H1 (cell line): ENCODE data around the gene DUS1L. TPM values are rescaled to one million over a fixed set of nuclear protein-coding genes. Genes with fewer than 3 reads are reported as not detected.

ENCODE experiments used
- CTCF ChIA-PET: fragments of 300-600 bp; sonication (Branson Sonifier 250); formaldehyde crosslinking; loops from one replicate; lab custom pipeline; 2021; ENCODE audit not compliant: partially characterized antibody; lab: Charles Lee
- POLR2A ChIA-PET: fragments of 300-600 bp; sonication (Branson Sonifier 250); formaldehyde crosslinking; loops from one replicate; lab custom pipeline; 2021; ENCODE audit warnings: inconsistent platforms; ENCODE audit not compliant: partially characterized antibody; lab: Charles Lee
- DNase-seq, 2 experiments: peaks; one replicate each; pipeline versions ENCODE4 v3.0.0 to v3.0.0-alpha.2; 2010 to 2022; ENCODE audit warnings: low spot score in 2 of 2, low read depth in 1 of 2, mixed read lengths in 1 of 2
- FAIRE-seq: peaks from 2 replicates; lab custom pipeline; 2011; peaks lifted over from hg19 to GRCh38; lab: Jason Lieb, UNC
- H2AFZ ChIP-seq: 2 replicates; pipeline ENCODE4 v1.8.1; 2012; ENCODE audit warnings: low read length, inconsistent platforms
- H2AK5ac ChIP-seq: 2 replicates; pipeline ENCODE4 v1.6.1; 2013; ENCODE audit warnings: low read depth, low read length
- H2BK120ac ChIP-seq: replicated peaks from 2 replicates; pipeline ENCODE3; 2013; ENCODE audit warnings: low read depth, low read length, inconsistent platforms
- H2BK12ac ChIP-seq: 2 replicates; pipeline ENCODE4 v1.6.1; 2013; ENCODE audit warnings: low read depth, low read length
- H2BK15ac ChIP-seq: 2 replicates; pipeline ENCODE4 v1.6.1; 2013; ENCODE audit warnings: low read length
- H2BK20ac ChIP-seq: 2 replicates; pipeline ENCODE4 v1.6.1; 2013; ENCODE audit warnings: low read length
- H2BK5ac ChIP-seq: 2 replicates; pipeline ENCODE4 v1.6.1; 2013; ENCODE audit warnings: low read depth, low read length
- H3K14ac ChIP-seq: 2 replicates; pipeline ENCODE4 v1.6.1; 2013; ENCODE audit warnings: inconsistent platforms; ENCODE audit not compliant: insufficient read length
- H3K18ac ChIP-seq: 2 replicates; pipeline ENCODE4 v1.6.1; 2013; ENCODE audit warnings: low read length; ENCODE audit errors: extremely low read depth
- H3K23ac ChIP-seq: 2 replicates; pipeline ENCODE4 v1.6.1; 2013; ENCODE audit warnings: inconsistent platforms; ENCODE audit not compliant: insufficient read length
- H3K23me2 ChIP-seq: 2 replicates; pipeline ENCODE4 v1.6.1; 2013; ENCODE audit warnings: low read depth, low read length
- H3K27ac ChIP-seq: 2 replicates; pipeline ENCODE4 v1.6.1; 2011; ENCODE audit warnings: low read depth, low read length, inconsistent platforms
- H3K27me3 ChIP-seq, 4 experiments: replicated peaks in 1 of 4; 1 replicate in 1 of 4; 2 replicates in 3 of 4; pipeline versions ENCODE4 v1.6.1 to v1.8.1; 2011 to 2013; ENCODE audit warnings: low read length in 3 of 4, mild to moderate bottlenecking in 3 of 4, inconsistent platforms in 2 of 4, mixed read lengths in 2 of 4, moderate library complexity in 1 of 4; ENCODE audit not compliant: control insufficient read depth in 3 of 4, insufficient read depth in 3 of 4; ENCODE audit errors: extremely low read depth in 1 of 4
- H3K36me3 ChIP-seq, 4 experiments: 2 replicates each; pipeline versions ENCODE4 v1.6.1 to v1.8.1; 2011 to 2013; ENCODE audit warnings: mild to moderate bottlenecking in 4 of 4, low read length in 3 of 4, moderate library complexity in 2 of 4, control low read depth in 1 of 4, inconsistent platforms in 1 of 4; ENCODE audit not compliant: insufficient read depth in 4 of 4, control insufficient read depth in 2 of 4
- H3K4ac ChIP-seq: replicated peaks from 2 replicates; pipeline ENCODE3; 2013; ENCODE audit warnings: low read length, low read depth, mixed read lengths, inconsistent platforms; ENCODE audit not compliant: insufficient read length
- H3K4me1 ChIP-seq, 4 experiments: replicated peaks in 1 of 4; 1 replicate in 1 of 4; 2 replicates in 3 of 4; pipeline versions ENCODE4 v1.6.1 to v1.8.1; 2011 to 2013; ENCODE audit warnings: low read length in 3 of 4, inconsistent platforms in 2 of 4, mixed read lengths in 1 of 4; ENCODE audit not compliant: insufficient read depth in 4 of 4, control insufficient read depth in 3 of 4
- H3K4me2 ChIP-seq, 2 experiments: 2 replicates each; pipeline versions ENCODE4 v1.6.1 to v1.8.1; 2011 to 2013; ENCODE audit warnings: low read depth in 2 of 2, low read length in 2 of 2, control low read depth in 1 of 2, inconsistent platforms in 1 of 2, mild to moderate bottlenecking in 1 of 2; ENCODE audit not compliant: insufficient read depth in 1 of 2
- H3K4me3 ChIP-seq, 4 experiments: fragments of 200-600, 300-600 bp in 1 of 4; sonication (generic), shearing (Covaris generic), sonication (Bioruptor Twin) in 1 of 4; 2 replicates each; pipeline versions ENCODE4 v1.5.1 to v1.8.1; 2011 to 2016; ENCODE audit warnings: low read length in 4 of 4, low read depth in 3 of 4, control low read depth in 2 of 4, inconsistent platforms in 2 of 4, mild to moderate bottlenecking in 2 of 4, mixed read lengths in 1 of 4, moderate library complexity in 1 of 4; ENCODE audit not compliant: insufficient read depth in 2 of 4; ENCODE audit errors: extremely low read depth in 1 of 4
- H3K56ac ChIP-seq: replicated peaks from 2 replicates; pipeline ENCODE3; 2013; ENCODE audit warnings: low read depth, mild to moderate bottlenecking, mixed read lengths, low read length, inconsistent platforms; ENCODE audit not compliant: insufficient read length
- H3K79me1 ChIP-seq: 2 replicates; pipeline ENCODE4 v1.6.1; 2013; ENCODE audit warnings: low read depth, low read length, control low read depth
- H3K79me2 ChIP-seq, 2 experiments: 2 replicates each; pipeline versions ENCODE4 v1.6.1 to v1.8.1; 2012 to 2013; ENCODE audit warnings: low read length in 2 of 2, mild to moderate bottlenecking in 2 of 2, inconsistent platforms in 1 of 2; ENCODE audit not compliant: insufficient read depth in 2 of 2, control insufficient read depth in 1 of 2
- H3K9ac ChIP-seq, 4 experiments: replicated peaks in 1 of 4; 1 replicate in 1 of 4; 2 replicates in 3 of 4; pipeline versions ENCODE4 v1.6.1 to v1.8.1; 2011 to 2013; ENCODE audit warnings: low read depth in 3 of 4, low read length in 3 of 4, control low read depth in 2 of 4, mild to moderate bottlenecking in 2 of 4, moderate library complexity in 2 of 4, inconsistent platforms in 1 of 4; ENCODE audit errors: extremely low read depth in 1 of 4
- H3K9me3 ChIP-seq, 2 experiments: 2 replicates each; pipeline versions ENCODE4 v1.6.1 to v1.8.1; 2012 to 2013; ENCODE audit warnings: mild to moderate bottlenecking in 2 of 2, moderate library complexity in 2 of 2, control low read depth in 1 of 2, inconsistent platforms in 1 of 2, low read depth in 1 of 2, low read length in 1 of 2, mixed read lengths in 1 of 2; ENCODE audit not compliant: insufficient read depth in 2 of 2
- H4K20me1 ChIP-seq, 2 experiments: replicated peaks in 1 of 2; 2 replicates each; pipeline versions ENCODE3 to v1.8.1; 2011 to 2013; ENCODE audit warnings: inconsistent platforms in 2 of 2, low read length in 2 of 2, mild to moderate bottlenecking in 1 of 2; ENCODE audit not compliant: insufficient read depth in 2 of 2, control insufficient read depth in 1 of 2
- H4K5ac ChIP-seq: 2 replicates; pipeline ENCODE4 v1.6.1; 2013; ENCODE audit warnings: low read length, low read depth, mixed read lengths, inconsistent platforms; ENCODE audit not compliant: insufficient read length
- H4K8ac ChIP-seq: 2 replicates; pipeline ENCODE4 v1.8.0; 2013; ENCODE audit warnings: mild to moderate bottlenecking, moderate library complexity, low read length, inconsistent platforms; ENCODE audit not compliant: insufficient read depth; ENCODE audit errors: extremely low read depth
- H4K91ac ChIP-seq: replicated peaks from 2 replicates; pipeline ENCODE3; 2013; ENCODE audit warnings: low read length, mixed read lengths, inconsistent platforms; ENCODE audit not compliant: insufficient read length
- ATF2 ChIP-seq: IDR thresholded peaks from 2 replicates; pipeline ENCODE4 v1.6.1; 2012; ENCODE audit warnings: low read length, inconsistent platforms
- BACH1 ChIP-seq: IDR thresholded peaks from 2 replicates; pipeline ENCODE4 v1.6.1; 2012; ENCODE audit warnings: low read length, improper control_type of control experiment
- BCL11A ChIP-seq, 2 experiments: IDR thresholded peaks; one replicate each; pipeline ENCODE4 v1.6.1; 2011; ENCODE audit warnings: low read depth in 2 of 2, low read length in 2 of 2, mild to moderate bottlenecking in 2 of 2
- CBX5 ChIP-seq: fragments of 300-800, 300-1000 bp; sonication (generic); IDR thresholded peaks from 2 replicates; pipeline ENCODE4 v1.7.1; 2016; ENCODE audit warnings: antibody characterized with exemption, low read length, low read depth
- CHD1 ChIP-seq: IDR thresholded peaks from 2 replicates; pipeline ENCODE4 v1.6.1; 2012; ENCODE audit warnings: low read depth, low read length, improper control_type of control experiment
- CHD2 ChIP-seq: IDR thresholded peaks from 2 replicates; pipeline ENCODE4 v1.6.1; 2012; ENCODE audit warnings: low read length, improper control_type of control experiment
- E2F6 ChIP-seq: IDR thresholded peaks from 2 replicates; pipeline ENCODE4 v1.6.1; 2012; ENCODE audit warnings: inconsistent platforms
- JUND ChIP-seq: IDR thresholded peaks from 2 replicates; pipeline ENCODE4 v1.6.1; 2011; ENCODE audit warnings: mild to moderate bottlenecking, improper control_type of control experiment, low read length
- POLR2AphosphoS5 ChIP-seq: IDR thresholded peaks from 2 replicates; pipeline ENCODE4 v1.6.1; 2011; ENCODE audit warnings: low read depth, low read length
- RBBP5 ChIP-seq: IDR thresholded peaks from 2 replicates; pipeline ENCODE4 v1.7.1; 2012; ENCODE audit warnings: low read depth, mild to moderate bottlenecking, inconsistent platforms, low read length, moderate library complexity, borderline replicate concordance
- SP4 ChIP-seq: IDR thresholded peaks from 2 replicates; pipeline ENCODE4 v1.6.1; 2012; ENCODE audit warnings: low read length, inconsistent platforms
- ZNF274 ChIP-seq: IDR thresholded peaks from 2 replicates; pipeline ENCODE4 v1.7.0; 2012; ENCODE audit warnings: low read length, borderline replicate concordance; ENCODE audit errors: extremely low read depth
- WGBS, 2 experiments: shearing (Covaris generic) in 1 of 2; methylation state at CpG; one replicate each; pipeline versions ENCODE4 v1.1.6 to v1.1.7; 2013 to 2015; ENCODE audit warnings: low lambda C conversion rate in 2 of 2, mixed read lengths in 2 of 2, inconsistent platforms in 1 of 2, low coverage in 1 of 2, missing lambda C conversion rate in 1 of 2; ENCODE audit not compliant: insufficient replicate concordance in 2 of 2, insufficient coverage in 1 of 2, insufficient read length in 1 of 2; ENCODE audit errors: extremely low coverage in 1 of 2, missing lambda C conversion rate in 1 of 2; 5-methylcytosine and 5-hydroxymethylcytosine counted together
- polyA plus RNA-seq, 7 experiments: library from polyadenylated mRNA; depleted of rRNA in 3 of 7; stranded (reverse) in 5 of 7; unstranded in 2 of 7; fragments of >200 nt in 5 of 7; fragments of 200-250 nt in 2 of 7; gene quantifications; 1 replicate in 5 of 7; 2 replicates in 1 of 7; 4 replicates in 1 of 7; pipeline versions ENCODE4 v1.2.1 to v1.2.3, GENCODE V29; 2011 to 2013; ENCODE audit warnings: missing spikeins in 2 of 7, mixed read lengths in 2 of 7
- total RNA-seq: library from RNA; stranded (reverse); fragmentation: NEBNext Ultra II Directional; extraction: Animal tissue kit (Norgen Biotek cat#: 25700); gene quantifications from 2 replicates; pipeline ENCODE4 v1.2.1, GENCODE V29; 2021

Gene DUS1L
- total and polyA plus RNA-seq, 2 of the 8 experiments (the other 6 are each of a cell fraction or from before 2014, with no cell fraction given): 34.5 to 69.1 TPM

- FAIRE-seq (no peak), DNase-seq (peak in 1 of 2 experiments; percentile 57)
- H3K36me3 ChIP-seq: peaks cover 0 to 5% (median 2%) of the 10 kb centered on the region in 4 experiments; a peak in 3 of 8 replicates
- no peaks in the 10 kb centered on the region for H3K9me3 ChIP-seq
- H4K91ac ChIP-seq: peak overlapping the region; percentile 96
- peak overlapping the region; percentile 68 for H3K18ac ChIP-seq
- peaks cover 0 to 4% (median 0%) of the 10 kb centered on the region in 4 experiments; a peak in 1 of 7 replicates for H3K27me3 ChIP-seq
- H2BK15ac ChIP-seq: no peak overlapping the region; the same call in 1 of the 2 replicates
- H2BK12ac ChIP-seq: peak overlapping the region; percentile 97; the same call in 1 of the 2 replicates
- CTCF ChIA-PET: interaction anchor here (0.8 to 2.7 kb wide), 5 partner anchors 14 to 79 kb away, joined by 3 to 28 read pairs (median 3); no protein-coding TSS in a partner anchor
- POLR2A ChIA-PET: interaction anchor here (0.7 to 1.5 kb wide), 17 partner anchors 9 to 174 kb away, joined by 3 to 10 read pairs (median 3); partner anchors contain the start of genes CENPX, GPS1, LRRC45 and RAC3
- no peak overlapping the region for H3K4me2 ChIP-seq
- H3K27ac ChIP-seq: no peak overlapping the region
- no peak overlapping the region for H3K14ac ChIP-seq
- H2AFZ ChIP-seq: no peak overlapping the region
- no peak overlapping the region for H2BK120ac ChIP-seq
- H3K79me1 ChIP-seq: no peaks in the 10 kb centered on the region
- 84% methylated on average over 16 of the region's 16 CpGs; no CpG with 5 or more reads in 1 of the 2 experiments for WGBS, 2 experiments
- peaks cover 0 to 6% of the 10 kb centered on the region in 2 experiments for H4K20me1 ChIP-seq
- no peaks in the 10 kb centered on the region for H3K79me2 ChIP-seq
- peaks cover 0 to 15% (median 7%) of the 10 kb centered on the region in 4 experiments; a peak in 4 of 7 replicates for H3K4me1 ChIP-seq
- H3K23me2 ChIP-seq: 0 out of 2 replicates have a peak, but pooled peaks cover 3% of the 10 kb centered on the region
- H3K23ac ChIP-seq: no peak overlapping the region
- no peak overlapping the region for H3K56ac ChIP-seq
- peak overlapping the region; percentile 83 for H4K8ac ChIP-seq
- no peak overlapping the region for H3K9ac ChIP-seq
- peak overlapping the region; percentile 95 for H3K4ac ChIP-seq
- no peak overlapping the region for H3K4me3 ChIP-seq
- no peak for TF ChIP-seq JUND
- TF ChIP-seq E2F6: no peak
- TF ChIP-seq RBBP5: no peak
- TF ChIP-seq CHD1: no peak
- TF ChIP-seq ATF2: no peak
- no peak for TF ChIP-seq BCL11A (IDR thresholded peaks at IDR 0.05; ENCODE audit: low read depth in 2 of 2, low read length in 2 of 2)
- TF ChIP-seq BACH1: no peak
- no peak for TF ChIP-seq CBX5
- TF ChIP-seq POLR2AphosphoS5: no peak
- no peak for TF ChIP-seq CHD2
- no peak for TF ChIP-seq SP4
- TF ChIP-seq ZNF274: no peak
- TF ChIP-seq, all 59 proteins: peak for 0
- Histone ChIP-seq H2AK5ac (no peak overlapping the region), H4K5ac (peak overlapping the region; percentile 47), H2BK5ac (0 out of 2 replicates have a peak overlapping the region, but pooled peaks have one; percentile 52), H2BK20ac (no peak overlapping the region)
Observed at GRCh38 chr17:82043507-82043906, 22.1 kb downstream of the DUS1L start.
